SHP77 (cell line): Measurements from ENCODE around the gene MDFIC.
A peak's percentile ranks its signal among the peaks of the same experiment; 100 is the strongest.

ENCODE experiments used
- DNase-seq, 2 experiments: peaks; one replicate each; lab custom pipeline; 2025; lab: John Stamatoyannopoulos, UW

MDFIC gene

GRCh38 chr7:114997487-114998404, 75.9 kb downstream of the MDFIC start:
- DNase-seq: no peak

- no peak for DNase-seq
These were observed 82.2 kb downstream of the MDFIC start for GRCh38 chr7:115004121-115004520.

- DNase-seq: no peak
These were observed 83.4 kb downstream of the MDFIC start for GRCh38 chr7:115005251-115005650.

DNA sequence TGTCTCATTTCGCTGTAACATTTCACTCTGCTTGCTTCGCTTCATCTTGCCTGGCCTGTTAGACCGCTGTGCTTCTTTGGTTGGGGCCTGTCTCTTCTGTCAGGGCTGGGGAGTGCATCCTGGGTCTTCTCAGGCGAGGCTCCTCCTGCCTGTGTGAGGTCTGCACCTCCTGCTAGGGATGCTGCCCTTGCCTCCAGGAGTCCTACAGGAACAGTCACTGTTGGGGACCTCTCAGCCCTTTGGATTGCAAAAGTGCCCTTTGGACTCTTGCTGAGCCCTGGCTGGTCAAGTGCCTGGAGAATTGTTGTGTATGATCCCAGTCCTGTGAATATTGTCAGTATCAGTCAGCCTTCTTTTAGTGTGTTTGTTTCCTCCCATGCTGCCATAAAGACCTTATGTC, 84.1 kb downstream of the MDFIC start:
- DNase-seq: no peak

DNA sequence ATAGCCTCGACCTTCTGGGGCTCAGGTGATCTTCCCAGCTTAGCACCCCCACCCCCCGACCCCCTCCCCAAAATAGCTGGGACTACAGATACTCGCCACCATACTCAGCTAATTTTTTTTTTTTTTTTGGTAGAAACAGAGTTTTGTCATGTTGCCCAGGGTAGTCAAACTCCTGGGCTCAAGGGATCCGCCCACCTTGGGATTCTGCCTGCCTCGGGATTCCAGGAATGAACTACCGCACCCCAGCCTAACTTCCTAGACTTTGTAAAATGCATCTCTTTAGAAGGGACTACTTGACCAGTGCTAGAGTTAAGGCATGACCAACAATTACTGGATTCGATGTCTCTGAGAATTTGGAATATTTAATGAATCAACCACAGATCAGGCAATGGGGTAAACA, 85.9 kb downstream of the MDFIC start:
- DNase-seq: no peak

GRCh38 chr7:115008465-115009114, 86.7 kb downstream of the MDFIC start:
- no peak for DNase-seq

GRCh38 chr7:115009139-115009538, 87.2 kb downstream of the MDFIC start:
- no peak for DNase-seq

DNA sequence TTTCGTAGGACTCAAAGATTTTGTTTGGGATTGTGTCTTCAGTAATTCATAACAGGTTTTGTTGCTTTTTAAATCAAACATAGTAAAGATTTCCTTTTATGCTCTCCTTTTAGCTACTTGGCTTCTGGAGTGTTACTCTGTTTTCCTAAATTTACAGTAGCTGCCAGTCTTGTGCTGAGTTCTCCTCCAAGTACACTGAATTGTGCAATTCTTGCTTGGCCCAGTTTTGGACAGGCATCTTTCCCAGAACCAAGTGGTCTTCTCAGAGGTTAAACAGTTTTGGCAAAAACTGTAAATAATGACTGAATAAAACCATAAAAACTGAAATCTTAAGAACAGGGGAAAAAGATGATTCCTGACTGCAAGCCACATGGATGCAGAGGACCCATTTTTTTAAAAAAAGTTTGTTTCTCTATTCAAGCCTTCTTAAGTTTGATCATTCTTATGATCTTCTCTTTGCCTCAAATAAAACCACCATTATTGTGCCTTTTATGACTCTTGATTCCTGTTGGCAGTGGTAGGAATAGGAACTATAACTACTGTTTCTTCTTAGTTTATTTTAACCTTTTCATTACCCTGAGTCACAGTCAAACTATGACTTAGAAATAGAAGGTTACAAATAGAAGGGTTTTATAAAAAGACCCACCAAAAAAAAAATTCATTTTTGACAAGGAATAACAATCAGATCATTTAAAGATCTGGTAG, 88.0 kb downstream of the MDFIC start:
- no peak for DNase-seq

GRCh38 chr7:115010441-115010820, 88.5 kb downstream of the MDFIC start:
- DNase-seq: no peak

DNA sequence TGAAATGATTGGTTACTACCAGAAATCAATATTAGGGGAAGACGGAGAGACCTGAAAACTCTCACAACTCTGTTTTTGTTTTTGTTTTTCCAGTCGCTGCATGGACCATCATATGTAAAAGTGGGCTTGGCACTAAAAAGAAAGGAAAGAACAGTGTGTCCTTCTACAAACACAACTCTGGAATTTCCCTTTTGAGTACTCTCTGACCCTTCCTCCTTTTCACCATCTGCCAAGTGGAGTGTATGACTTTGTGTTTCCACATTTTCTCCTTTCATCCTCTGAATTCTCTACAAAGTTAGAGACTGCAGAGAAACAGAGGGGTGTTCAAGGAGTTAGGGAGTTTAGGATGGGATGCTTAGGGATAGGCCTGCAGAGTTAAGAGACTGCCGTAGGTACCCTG, 92.0 kb downstream of the MDFIC start:
- DNase-seq: no peak

DNA sequence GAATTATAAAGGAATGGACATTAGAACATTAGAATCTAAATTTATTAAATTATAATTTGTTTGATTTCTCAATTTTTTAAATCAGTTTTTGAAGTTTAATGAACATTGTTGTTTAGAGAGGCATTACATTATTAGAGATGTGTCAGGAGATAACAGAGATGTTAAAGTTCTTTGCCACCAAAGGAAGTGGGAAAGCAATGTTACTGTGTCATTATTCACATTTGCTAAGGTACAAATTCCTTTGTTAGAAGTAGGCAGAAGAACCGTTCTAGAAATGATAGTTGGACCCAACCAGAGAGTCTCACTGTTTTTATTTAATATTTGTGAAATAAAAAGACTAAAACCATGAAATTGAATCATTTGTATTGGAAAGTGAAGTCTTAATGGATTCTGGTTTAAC, 92.9 kb downstream of the MDFIC start:
- no peak for DNase-seq

- DNase-seq: no peak
These were observed 93.7 kb downstream of the MDFIC start for GRCh38 chr7:115015619-115016018.

DNA sequence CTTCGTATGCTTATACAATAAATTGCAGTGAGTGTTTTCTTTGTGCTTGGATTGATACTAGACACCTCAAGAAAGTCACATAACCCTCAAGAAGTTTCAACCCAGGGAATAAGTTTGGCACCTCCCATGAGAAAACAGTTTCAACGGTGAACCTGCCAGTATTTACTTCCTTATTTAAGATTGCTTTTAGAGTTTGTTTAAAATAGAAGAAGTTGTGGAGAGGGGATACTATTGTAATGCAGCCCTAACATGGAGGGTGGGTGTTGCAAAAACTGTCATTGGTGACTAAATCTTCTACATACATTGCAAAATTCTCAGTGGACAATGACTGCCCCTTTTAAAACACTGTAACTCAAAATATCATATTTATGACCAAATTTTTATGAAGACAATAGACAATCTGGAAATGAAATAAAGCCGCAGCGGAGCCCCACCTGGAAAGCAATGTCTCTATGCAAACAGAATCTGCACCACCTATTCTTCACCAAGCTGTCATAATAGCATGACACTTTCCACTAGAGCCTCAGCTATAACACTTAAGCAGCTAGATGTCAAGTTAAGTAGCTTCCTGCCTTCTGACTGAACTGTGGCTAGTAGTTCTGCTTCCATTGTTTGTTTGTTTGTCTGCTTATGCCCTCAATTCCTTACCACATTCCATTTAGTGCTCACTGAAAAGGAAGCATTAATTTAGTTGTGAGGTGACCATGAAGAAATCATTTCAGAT, 98.2 kb downstream of the MDFIC start:
- DNase-seq: no peak

DNA sequence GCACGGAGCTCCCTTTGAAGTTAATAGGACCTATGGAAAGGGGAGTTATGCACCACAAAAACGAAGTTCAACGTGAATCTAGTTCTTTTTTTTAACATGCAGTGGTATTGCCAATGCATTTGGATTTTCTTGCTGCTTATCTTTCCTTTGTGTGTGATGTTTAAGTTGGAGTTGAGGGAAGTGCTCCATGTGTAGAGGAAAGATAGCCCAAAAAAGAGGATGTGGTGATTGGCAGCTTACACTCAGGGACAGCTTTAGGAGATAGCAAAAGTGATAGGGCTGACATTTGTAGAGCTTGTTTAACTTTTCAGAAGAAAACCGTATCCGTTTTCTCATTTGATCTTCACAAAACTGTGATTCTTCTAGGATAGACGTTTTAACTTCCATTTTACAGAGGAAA, 101.3 kb downstream of the MDFIC start:
- no peak for DNase-seq

GRCh38 chr7:115024276-115024675, 102.4 kb downstream of the MDFIC start:
- DNase-seq: no peak

- no peak for DNase-seq
These were observed 111.1 kb downstream of the MDFIC start for GRCh38 chr7:115032715-115033703.

- no peak for DNase-seq
These were observed 112.1 kb downstream of the MDFIC start for GRCh38 chr7:115033917-115034459.

DNA sequence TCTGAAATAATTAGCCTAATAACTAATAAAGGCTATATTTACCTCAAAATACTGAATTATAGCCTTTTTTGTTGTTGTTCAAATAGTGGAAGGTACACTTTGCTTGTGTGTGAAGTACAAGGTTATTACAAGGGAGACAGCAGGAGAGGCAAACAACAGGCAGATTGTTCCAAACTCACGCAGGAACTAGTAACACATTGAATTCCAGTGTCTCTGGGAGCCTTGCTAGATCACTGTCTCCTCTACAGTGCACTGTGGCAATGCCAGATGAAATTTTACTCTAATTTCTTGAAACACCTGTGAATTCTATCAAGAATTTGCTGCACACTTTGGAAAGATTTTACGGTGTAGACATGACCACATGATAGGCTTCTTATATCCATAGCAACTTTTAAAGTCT, 112.6 kb downstream of the MDFIC start:
- DNase-seq: no peak

DNA sequence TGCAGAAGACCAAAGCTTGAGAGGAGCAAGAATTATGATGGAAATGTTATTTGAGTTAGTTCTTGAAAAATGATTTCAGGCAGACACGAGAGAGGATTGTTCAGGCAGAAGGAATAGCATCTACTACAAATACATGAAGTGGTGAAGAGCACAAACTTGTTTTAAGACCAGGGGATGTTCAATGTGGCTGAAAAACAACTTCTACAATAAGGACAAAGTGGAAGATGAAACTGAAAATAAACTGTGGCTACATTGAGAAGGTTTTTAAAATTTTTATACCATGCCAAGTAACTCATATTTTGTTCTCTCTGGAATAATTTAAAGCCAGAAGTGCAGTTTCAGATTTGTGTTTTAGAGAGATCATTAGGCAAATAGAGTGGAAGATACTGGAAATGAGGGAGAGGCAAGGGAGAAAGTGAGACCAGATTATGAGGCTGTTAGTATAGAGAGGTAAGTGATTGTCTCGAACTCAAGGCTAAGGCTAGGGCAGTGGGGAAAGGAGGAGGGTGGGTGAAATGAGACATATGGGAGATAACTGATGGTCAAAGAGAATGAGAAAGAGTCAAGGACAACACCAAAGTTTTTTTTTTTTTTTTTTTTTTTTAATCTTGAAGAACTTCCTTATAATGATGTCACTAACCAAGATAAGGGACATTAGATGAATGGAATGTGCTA, 115.4 kb downstream of the MDFIC start:
- no peak for DNase-seq

- peak; percentile 37 to 75 for DNase-seq
These were observed 116.3 kb downstream of the MDFIC start for GRCh38 chr7:115038158-115038557.
